SH-SY5Y (cell line): ENCODE results near the gene DNAH2.

ENCODE experiments used
- GATA2 ChIP-seq: IDR thresholded peaks from 2 replicates; pipeline ENCODE4 v1.6.1; 2011; ENCODE audit warnings: mild to moderate bottlenecking, low read depth, low read length
- GATA3 ChIP-seq: IDR thresholded peaks from 2 replicates; pipeline ENCODE4 v1.6.1; 2011; ENCODE audit warnings: low read depth, mild to moderate bottlenecking, low read length, moderate library complexity

DNAH2 gene

DNA sequence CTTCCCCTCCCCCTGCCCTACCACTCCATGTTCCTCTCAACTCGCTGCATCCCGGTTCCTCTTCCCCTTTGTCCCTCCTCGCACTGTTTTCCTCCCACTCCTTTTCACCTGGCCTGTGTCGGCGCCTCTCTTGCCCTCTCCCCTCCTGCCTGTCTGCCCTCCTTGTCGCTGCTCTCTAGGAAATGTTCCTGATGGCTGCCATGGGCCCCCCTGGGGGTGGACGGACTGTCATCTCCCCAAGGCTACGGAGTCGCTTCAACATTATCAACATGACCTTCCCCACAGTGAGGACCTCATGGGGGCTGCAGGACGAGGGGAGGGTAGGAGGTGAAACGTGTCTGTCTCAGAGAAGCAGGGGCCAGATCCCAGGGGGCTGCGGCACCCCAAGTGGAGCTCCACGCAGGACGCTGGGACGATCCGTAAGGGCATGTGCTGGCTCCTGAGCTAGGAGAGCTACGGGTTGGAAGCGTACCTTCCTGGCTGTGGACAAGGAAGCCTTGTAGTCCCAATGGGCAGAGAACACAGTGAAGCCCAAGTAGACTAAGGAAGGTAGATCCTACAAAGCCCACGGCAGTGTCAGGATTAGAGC is 76.6 kb downstream of the DNAH2 start:
- TF ChIP-seq GATA2 (no peak), GATA3 (no peak)

DNA sequence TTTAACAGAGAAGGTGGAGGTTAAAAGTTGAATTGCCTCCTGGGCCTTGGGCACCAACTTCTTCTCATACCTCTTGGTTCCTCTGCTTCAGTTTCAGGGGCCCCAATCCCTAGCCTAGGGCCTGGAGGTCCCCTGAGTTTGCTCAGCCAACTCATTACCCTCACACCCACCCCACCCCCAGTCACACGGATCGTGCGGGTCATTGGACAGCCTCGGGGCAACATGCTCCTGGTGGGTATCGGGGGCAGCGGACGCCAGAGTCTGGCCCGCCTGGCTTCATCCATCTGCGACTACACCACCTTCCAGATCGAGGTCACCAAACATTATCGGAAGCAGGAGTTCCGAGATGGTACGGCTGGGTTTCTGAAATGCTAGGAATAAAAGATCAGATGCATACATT is 80.4 kb downstream of the DNAH2 start:
- no peak for TF ChIP-seq GATA3
- TF ChIP-seq GATA2: no peak

DNA sequence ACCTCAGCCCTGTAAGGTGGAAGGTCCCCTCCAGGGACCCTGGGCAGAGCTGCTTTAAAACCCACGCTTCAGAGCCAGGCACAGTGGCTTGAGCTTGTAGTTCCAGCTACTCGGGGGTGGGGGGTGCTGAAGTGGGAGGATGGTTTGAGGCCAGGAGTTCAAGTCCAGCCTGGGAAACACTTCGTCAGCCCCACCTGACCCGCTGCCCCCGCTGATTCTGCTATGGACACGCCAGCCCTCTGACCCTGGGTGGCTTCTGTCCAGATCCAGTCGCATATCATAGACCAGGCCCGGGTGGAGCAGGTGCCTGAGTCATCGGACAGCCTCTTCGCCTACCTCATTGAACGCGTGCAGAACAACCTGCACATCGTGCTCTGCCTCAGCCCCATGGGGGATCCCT is 81.3 kb downstream of the DNAH2 start:
- no peak for TF ChIP-seq GATA3
- TF ChIP-seq GATA2: no peak

- no peak for TF ChIP-seq GATA3
Observed at GRCh38 chr17:7803981-7804380, 86.4 kb downstream of the DNAH2 start.

DNA sequence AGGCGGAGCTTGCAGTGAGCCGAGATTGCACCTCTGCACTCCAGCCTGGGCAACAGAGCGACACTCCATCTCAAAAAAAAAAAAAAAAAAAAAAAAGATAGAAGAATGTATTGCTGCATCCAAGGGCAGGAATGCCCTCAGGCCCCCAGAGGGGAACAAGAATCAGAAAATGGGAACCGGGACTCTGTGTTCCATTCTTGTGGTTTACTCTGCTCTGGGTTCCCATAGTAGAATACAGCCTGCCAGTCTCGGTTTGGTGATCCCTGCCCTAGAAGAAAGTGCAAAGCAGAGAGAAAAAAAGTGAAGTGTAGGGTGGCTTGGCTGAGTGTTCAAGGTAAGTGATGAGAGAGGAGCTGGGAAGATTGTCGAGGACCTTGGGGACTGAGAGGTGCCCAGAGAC is 89.0 kb downstream of the DNAH2 start:
- TF ChIP-seq GATA3 (no peak), GATA2 (no peak)

DNA sequence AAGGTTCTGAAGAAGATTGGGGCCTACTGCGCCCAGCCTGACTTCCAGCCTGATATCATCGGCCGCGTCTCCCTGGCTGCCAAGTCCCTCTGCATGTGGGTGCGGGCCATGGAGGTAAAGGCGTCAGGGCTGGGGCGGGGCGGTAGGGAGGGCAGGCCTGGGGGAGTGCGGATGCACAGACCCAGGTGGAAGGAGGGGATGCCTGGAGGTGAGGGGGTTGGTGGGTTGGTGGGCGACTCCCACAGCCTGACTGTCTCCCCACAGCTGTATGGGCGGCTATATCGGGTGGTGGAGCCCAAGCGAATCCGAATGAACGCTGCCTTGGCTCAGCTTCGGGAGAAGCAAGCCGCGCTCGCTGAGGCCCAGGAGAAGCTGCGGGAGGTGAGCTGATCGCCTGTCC is 89.7 kb downstream of the DNAH2 start:
- no peak for TF ChIP-seq GATA2
- TF ChIP-seq GATA3: no peak

- no peak for TF ChIP-seq GATA3
- no peak for TF ChIP-seq GATA2
Observed at GRCh38 chr17:7809086-7809790, 91.7 kb downstream of the DNAH2 start.

DNA sequence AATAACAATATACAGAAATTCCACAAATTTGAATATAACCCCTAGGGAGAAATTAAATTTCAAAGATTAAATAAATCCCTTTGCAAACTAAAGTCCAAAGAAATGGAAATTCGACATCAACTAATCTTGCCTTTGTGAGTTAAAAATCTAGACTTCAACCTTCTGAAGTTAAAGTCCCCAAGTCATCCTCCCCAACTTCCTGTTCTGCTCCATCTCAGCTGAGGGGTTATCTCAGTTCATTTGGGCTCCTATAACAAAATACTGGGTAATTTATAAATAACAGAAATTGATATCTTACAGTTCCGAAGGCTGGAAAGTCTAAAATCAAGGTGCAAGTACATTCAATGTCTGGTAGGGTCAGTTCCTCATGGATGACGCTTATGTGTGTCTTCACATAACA is 93.7 kb downstream of the DNAH2 start:
- TF ChIP-seq GATA3: no peak
- no peak for TF ChIP-seq GATA2

GRCh38 chr17:7814969-7815368 is 97.4 kb downstream of the DNAH2 start:
- no peak for TF ChIP-seq GATA2
- no peak for TF ChIP-seq GATA3

DNA sequence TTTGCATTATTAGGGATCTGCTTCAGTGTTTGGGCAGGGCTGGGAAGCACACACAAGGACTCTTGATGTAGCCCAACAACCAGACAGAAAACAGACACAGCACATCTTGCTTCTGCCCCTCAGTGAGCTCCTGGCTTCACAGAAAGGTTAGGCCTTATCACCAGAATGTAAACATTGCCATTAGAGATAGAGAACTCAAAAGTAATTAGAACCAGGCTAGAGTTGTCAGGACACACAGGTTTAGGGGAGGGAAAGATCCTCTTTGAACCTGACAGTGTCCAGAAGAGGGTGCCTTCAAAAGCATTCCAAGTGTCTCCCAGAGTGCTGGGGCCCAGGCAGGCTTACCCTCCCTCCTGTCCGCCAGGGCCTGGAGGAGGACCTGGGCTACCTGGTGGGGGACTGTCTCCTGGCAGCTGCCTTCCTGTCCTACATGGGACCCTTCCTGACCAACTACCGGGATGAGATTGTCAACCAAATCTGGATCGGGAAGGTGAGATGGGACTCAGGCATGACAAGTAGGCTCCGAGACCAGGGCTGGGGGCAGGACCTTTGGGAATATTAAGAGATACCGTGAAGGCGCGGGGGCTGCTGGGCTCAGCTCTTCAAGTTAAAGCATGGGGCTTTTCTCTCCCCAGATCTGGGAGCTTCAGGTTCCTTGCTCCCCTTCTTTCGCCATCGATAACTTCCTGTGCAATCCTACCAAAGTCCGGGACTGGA is 99.5 kb downstream of the DNAH2 start:
- no peak for TF ChIP-seq GATA2
- TF ChIP-seq GATA3: no peak

DNA sequence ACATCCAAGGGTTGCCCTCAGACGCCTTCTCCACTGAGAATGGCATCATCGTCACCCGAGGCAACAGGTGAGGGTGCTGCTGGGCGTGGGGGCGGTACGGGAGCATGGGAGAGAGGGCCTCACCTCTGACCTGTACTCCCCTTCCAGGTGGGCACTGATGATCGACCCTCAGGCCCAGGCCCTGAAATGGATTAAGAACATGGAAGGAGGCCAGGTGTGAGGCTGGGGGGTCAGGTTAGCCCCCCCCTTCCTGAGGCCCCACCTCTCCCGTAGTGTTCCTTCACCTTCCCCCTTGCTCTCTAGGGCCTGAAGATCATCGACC is 100.1 kb downstream of the DNAH2 start:
- TF ChIP-seq GATA2 (no peak), GATA3 (no peak)

DNA sequence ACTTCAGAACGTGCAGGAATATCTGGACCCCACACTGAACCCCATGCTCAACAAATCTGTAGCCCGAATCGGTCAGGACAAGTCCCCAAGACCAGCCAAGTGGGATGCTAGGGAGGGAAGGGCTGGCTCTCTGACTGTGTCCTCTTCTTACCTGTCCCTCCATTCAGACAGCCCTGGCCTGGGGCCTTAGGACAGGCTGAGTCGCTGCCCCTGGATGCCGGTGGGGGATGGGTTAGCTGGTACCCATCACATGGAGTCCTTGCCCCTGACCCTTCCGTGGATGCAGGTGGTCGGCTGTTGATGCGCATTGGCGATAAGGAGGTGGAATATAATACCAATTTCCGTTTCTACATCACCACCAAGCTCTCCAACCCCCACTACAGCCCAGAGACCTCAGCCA is 100.5 kb downstream of the DNAH2 start:
- no peak for TF ChIP-seq GATA3
- TF ChIP-seq GATA2: no peak

DNA sequence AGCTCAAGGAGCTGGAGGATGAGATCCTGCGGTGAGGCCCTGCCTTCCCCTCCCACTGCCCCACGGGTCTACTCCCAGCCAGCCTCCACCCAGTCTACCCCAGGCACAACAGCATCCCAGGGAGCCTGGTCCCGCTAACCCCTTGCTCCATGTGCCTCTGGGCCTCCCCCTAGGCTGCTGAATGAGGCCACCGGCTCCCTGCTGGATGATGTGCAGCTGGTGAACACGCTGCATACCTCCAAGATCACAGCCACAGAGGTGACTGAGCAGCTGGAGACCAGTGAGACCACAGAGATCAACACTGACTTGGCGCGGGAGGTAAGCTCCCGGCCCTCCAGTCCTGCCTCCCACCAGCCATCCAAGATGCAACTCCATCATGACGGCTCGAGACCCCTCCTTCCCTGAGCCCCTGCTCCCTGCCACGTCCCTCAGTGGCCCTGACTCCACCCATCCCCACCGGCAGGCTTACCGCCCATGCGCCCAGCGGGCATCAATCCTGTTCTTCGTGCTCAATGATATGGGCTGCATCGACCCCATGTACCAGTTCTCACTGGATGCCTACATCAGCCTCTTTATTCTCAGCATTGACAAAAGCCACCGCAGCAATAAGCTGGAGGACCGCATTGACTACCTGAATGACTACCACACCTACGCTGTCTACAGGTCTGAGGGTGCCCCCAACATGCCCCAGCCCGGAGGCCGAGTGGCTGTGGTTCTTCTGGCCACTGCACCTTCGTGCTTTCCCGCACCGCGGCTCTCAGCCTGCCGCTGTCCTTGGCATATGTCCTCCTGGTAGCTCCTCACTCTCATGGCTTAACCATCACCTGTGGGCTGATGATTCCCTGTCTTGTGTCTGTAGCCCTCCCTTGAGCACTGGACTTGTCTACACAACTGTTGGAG is 101.5 kb downstream of the DNAH2 start:
- TF ChIP-seq GATA3 (no peak), GATA2 (no peak)

DNA sequence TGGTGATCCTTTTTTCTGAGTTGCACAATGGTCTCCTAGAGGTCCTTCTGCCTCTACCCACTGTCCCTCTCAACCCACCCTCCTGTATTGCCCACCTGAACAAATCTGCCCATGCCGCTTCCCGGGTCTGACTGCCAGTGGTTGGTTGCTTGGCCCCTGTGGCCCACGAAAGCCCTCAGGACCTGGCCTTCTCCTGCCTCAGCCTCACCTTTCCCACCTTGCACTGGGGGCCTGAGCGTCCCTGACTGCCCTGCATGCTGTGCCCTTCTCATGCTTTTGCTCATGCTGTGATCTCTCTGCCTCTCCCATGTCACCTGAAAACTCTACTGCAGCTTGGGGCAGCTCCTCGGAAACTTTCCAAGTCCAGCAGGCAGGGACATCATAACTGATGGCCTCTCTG is 102.7 kb downstream of the DNAH2 start:
- TF ChIP-seq GATA2 (no peak), GATA3 (no peak)

DNA sequence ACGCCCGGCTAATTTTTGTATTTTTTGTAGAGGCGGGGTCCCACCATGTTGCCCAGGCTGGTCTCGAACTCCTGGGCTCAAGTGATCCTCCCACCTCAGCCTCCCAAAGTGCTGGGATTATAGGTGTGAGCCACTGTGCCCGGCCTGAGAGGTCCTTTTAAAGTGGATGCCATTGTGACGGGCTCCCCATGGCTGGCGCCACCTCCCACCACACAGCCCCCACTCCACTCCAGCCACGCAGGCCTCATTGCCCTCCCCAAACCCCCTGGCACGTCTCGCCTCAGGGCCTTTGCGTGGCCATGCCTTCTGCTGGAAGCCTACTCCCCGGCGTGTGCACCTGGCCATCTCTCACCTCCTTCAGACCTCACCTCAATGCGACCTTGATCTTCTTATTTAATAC is 104.6 kb downstream of the DNAH2 start:
- TF ChIP-seq GATA3 (no peak), GATA2 (no peak)
